ENCODE measurements around the gene CPHXL.
A peak's percentile ranks its signal among the peaks of the same experiment; 100 is the strongest.

Gene CPHXL

DNA sequence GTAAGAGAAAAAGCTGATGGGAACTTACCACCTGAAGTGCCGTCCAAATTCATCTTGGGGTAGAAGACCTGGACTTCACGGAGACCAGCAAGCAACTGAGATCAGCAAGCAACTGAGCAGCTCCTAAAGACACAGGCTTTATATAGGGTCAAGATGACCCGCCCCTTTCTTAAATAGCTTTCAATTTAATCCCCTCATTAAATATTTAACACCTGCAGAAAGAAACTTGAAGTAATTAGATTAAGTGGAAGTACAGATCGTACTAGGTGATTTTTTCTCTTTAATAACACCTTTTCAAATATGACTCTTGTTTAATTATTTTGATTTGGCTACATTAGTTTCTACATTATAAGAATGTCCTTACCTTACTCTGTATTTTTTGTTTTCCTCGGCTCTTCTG, at the start of gene CPHXL:
TSS of gene CPHXL (minus strand) at position 101 of the 400 bp plus-strand sequence. CDS start at position 53, 48 bp downstream.
- DNase-seq, result no peak

DNA sequence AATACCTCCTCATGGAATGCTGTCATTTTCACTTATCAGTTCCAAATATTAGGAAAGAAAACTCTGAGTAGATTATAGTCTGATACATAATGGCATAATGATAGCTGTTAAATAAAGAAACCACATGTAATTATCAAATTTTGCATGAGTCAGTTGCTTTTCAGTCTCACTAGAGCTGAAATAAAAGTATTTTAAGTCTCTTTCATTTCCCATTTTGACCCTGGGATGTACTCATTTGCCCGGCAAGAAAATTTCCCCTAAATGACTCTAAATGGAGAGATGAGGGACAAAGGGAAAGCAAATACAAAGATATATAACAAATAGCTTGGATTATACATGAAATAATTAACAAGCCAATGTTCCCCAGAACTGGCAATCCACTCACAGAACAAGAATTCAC, 47.9 kb upstream of the CPHXL start:
- DNase-seq, result no peak

DNA sequence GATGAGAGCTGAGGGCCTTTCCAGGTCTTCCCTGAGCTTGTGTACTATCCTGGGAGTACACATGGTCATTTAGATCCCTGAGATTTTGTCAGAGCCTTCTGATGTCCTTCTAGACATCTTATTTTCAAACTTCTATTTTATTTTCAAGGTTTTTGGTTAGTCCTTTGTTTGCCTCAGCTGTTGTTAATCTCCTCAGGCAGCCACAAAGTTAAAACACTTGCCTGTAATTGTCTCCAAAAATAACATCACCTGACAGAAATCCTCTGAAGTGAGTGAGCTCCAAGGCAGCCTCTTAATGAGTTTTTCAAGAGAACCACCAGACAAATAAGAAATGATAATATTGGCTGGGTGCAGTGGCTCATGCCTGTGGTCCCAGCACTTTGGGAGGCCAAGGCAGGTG, 43.8 kb upstream of the CPHXL start:
- no peak for DNase-seq

DNA sequence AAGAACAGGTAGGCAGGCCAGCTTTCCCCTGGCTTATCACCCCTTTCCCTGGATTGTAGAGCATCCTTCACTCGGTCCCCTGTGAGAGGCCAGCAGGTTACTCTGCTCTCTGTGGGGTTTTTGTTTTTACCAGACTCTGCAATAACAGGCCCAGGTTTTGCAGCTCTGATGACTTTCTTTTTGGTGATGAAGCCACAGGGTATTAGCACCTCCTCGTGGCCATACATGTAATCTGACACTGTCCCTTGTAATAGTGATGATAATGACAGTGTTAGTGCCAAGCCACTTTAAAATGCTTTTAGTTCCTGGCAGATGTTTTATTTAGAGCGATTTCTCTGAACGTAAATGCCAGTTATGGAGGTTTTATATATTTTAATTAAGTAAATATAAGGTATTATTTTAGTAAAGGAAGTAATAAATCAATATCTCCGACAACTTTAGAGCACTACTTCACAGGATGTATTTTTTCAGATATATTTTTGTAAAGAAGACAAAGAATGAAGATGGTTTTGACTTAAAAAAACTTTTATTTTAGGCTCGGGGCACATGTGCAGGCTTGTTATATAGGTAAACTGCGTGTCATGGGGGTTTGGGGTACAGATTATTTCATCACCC, 38.0 kb upstream of the CPHXL start:
- DNase-seq, result peak; percentile 80

DNA sequence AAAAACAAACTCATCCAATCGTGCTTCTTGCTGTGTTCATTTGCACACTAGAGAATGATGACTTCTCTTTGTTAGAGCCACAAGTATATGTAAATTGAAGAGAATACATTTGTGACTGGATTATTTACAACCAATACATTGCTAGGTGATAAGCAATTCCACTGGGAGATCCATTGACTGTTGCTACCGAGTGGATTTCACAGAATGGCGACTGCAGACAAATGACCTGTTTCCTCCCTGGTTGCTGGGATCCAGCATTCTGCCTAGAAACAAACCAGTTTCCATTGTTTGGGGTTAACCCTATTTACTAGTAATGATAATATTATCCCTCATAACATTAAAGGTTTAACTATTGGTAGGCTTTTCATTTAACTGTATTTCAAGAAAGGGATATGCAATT, 36.9 kb upstream of the CPHXL start:
- no peak for DNase-seq

DNA sequence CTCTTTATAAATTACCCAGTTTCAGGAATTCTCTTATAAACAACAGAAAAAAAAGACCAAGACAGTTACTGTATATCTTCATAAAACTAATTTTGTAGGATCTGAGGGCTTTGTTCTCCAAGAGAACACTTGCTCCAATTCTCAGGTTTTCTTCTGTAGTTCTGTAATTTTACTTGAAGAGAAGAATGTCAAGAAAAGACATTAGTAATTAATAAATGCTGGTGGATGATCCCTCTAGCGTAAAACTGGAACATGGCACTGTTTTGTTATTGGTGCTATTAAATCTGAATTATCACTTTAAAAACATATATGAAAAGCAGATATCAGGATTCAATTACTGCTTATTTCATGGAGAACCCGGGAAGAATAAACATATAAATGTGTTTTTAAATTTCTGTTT, 36.5 kb upstream of the CPHXL start:
- DNase-seq, result no peak

DNA sequence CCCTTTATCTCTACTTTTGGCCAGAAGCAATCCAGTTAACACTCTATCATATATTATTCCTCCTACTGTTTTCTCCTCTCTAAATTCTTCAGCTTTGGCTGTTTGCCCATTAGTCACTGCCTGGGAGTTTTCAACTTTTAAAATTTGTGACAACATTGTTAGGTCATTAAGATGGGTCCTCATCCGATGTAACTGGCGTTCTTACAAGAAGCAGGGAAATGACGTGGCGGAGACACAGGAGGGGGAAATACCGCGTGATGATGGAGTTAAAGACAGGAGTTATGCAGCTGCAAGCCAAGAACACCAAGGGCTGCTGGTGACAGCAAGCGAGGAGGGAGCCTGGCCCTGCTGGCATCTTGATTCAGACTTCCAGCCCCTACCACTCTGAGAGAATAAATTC, 34.8 kb upstream of the CPHXL start:
- peak; percentile 17 for DNase-seq

DNA sequence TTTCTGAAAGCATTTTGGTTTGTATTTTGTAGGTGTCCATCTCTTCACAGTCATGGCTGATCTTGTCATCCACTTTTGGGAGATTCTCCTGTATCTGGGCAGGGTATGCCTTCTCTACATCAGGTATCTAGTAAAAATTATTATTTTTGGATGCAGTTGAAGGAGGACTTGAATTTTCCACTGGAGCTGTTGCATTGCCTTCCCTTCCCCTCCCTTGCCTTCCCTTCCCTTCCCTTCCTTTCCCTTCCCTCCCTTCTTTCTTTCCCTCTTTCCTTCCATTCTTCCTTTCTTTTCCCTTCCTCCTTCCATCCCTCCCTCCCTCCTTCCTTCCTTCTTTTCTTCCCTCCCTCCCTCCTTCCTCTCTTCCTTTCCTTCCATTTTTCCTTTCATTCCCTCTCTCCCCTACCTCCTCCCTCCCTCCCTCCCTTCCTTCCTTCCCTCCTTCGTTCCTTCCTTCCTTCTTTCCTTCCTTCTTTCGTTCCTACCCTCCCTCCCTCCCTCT, 33.8 kb upstream of the CPHXL start:
- no peak for DNase-seq

DNA sequence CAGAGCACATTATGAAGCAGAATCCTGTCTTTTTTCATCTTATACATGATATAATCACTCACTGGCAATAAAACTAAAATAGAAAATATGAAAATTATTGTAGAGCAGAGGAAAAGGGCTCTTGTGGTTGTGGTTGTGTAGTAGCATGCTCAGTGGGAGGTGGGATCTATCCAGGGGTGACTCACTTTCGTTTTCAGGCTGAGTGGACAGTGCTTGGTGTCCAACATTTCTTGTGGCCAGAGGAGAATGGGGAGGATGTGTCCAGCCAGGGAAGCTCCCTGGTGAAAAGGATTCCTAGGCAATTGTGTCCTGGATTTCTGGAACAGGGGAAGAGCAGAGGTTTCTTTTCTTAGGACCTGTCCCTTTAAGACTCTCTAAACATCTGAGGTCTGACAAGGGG, 31.9 kb upstream of the CPHXL start:
- no peak for DNase-seq

DNA sequence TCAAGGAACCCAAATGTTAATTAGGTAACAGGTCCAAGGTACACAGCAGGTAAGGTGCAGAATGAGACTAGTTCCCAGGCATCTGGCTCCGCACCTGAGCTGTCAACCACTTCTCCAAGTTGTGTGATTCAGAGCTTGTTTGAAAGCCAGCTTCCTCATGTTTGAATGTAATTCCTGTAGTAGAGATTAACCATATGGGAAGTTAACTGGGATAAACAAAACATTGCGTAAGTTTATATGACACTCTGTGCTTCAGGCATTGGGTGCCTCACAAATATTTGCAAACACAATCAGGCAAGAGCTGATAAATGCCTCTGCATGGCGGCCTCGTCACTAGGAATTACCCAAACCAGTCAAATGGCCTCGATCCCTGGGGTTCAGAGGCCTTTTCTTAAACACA, 27.9 kb upstream of the CPHXL start:
- DNase-seq, result no peak

DNA sequence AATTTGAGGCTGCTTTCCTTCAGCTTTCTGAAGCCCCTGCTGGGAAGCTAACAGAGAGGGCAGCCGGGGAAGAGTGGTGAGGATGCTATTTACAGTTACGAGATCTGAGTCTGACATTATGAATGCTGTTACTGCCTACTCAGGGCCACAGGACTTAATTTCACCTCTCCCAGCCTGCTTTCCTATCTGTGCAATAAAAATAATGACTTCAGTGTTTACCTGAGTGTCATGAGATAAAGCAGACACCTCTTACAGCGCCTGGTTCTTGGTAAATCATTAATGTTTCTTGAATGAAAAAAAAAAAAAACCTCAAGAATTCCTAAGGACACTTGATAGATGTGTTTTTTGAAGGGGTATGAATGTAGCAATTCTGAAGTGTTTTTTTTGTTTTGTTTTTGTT, 24.2 kb upstream of the CPHXL start:
- no peak for DNase-seq

DNA sequence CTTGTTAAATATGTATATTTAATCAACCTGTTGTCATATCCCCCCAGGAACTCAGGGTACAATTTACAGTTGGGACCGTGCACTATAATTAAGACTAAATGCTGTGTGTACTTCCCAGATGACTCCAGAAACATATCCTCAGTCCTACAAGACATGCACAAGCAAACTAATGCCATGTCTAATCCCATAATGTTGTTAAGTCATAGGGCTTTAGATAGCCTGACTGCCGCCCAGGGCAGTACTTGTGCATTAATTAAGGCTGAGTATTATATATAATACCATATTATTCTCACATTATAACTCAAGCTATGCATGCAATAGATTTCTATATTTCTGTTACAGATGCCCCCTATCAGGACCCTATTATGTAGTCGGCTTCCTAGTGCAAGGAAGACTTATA, 20.1 kb upstream of the CPHXL start:
- no peak for DNase-seq

DNA sequence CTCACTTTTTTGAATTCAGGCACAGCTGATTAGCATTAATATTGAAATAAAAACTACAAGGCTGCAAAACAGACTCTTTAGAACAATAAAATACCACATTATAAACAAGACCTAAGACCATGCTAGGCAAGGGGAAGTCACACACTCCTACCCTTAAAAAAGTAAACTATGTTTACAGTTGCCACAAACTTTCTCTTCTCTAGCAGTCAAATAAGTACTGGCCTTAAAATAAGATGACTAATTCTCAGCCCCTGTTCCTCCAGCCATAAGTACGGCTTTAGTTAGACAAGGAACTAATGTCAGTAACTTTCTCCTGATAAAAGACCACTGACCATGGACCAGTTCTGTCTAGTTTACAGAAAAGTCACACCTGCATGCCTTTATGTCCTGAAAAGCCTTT, 19.5 kb upstream of the CPHXL start:
- no peak for DNase-seq

DNA sequence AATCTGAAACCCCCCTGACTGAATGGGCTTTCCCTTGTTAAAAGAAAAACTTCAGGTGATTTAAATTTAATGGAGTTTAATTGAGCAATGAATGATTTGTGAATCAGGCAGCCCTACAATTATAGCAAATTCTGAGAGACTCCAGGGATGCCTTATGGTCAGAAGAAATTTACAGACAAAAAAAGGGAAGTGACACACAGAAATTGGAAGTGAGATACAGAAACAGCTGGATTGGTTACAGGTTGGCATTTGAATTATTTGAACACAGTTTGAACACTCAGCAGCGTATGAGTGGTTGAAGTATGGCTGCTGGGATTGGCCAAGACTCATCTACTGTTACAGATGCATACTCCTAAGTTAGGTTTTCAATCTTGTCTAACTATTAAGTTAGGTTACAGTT, 19.0 kb upstream of the CPHXL start:
- no peak for DNase-seq

DNA sequence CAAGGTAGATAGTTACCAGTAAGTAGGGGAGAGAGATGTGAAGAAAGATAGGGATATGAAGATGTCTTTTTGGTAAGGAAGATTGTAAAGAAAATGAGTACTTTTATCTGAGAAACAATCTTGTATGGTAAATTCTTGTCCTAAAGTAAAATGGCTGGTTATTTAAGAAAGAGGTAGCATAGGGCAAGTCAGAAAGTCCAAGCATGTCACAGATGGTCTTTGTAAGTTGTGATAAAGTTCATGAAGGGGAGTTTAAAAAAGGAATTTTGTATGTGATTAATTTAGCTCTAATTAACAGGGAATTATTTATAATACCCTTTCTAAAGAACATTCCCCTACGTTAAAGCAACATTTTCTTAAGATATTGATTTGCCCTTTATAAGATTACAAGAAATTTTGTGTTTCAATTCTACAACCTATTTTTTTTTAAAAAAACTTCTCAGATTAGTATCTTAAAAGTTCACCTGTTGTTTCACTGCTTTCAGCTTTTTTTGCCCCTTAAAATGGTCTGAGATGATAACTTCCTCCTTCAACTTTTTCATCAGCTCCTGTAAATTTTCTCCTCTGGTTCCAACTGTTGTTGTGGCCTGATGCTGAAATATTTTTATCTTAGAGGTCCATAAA, 16.2 kb upstream of the CPHXL start:
- DNase-seq, result no peak

DNA sequence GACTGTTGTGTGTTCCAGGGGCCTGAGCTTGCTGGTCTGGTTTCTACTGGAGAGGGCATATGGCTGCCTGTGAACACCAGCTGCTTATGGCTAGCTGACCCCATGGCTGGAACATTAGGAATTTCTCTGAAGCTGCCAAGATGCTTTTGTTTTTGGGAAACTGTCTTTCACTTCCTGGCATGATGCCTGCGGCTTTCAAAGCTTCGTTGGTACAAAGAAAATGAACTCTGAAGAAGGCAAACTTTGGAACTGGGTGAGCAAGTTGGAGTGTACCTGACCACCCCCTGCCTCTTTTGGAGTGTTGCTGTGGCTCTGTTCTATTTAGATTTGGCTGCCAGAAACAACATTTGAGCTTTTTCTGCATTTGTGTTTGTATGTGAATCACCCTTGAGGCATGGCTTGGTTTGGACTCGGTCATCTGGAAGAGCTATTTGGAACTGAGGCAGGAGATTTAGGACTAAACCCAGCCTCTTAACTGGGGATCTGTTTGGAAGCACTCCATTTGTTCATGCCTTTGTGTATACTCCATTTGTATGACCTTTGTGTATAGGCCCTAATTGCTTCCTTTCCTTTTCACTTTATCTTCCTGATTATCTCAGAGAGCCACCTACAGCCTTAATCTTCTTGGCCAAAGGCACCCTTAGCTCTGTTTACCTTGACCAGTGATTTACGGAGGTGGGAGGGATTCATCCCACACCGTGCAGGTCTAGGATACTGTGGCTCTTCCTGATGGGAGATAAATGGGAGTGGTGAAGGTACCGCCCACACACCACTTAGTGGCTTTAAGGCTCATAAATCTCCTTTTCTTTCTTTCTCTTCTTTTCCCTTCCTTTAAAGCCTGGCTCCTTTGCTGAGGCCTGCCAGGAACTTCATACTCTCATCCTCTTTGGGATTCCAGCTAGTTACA, 7.3 kb upstream of the CPHXL start:
- no peak for DNase-seq

DNA sequence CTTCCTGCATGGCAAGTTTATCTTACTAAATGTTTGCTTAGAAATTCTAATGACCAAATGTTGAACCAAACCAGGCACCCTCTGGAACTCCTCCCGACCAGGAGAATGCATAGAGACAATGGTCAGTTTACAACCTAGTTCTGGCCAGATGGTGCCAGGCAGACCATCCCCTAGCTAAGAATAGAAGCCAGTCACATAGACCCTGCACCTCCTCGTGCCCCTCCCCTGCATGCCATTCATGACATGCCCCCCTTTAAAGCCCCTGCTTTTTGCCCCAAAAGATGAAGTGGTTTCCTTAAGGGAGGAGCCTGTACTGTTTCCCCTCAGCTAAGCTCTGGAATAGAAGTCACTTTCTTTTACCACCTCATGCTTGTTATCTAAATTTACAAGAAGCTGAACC, 6.6 kb upstream of the CPHXL start:
- DNase-seq, result no peak

DNA sequence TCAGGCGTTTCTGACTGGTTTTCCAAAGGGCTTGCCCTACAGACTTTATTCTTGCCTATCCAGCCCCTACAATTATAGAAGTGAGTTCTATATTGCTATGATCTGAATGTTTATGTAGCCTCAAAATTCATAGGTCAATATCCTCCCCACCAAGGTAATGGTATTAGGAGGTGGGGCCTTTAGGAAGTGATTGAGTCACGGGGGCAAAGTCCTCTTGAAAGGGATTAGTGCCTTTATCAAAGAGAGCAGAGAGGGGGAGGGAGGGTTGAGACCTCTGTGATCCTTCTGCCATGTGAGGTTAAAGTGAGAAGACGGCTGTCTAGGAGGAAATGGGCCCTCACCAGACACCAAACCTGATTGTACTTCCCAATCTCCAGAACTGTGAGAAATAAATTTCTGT, 931 bp upstream of the CPHXL start:
- no peak for DNase-seq

DNA sequence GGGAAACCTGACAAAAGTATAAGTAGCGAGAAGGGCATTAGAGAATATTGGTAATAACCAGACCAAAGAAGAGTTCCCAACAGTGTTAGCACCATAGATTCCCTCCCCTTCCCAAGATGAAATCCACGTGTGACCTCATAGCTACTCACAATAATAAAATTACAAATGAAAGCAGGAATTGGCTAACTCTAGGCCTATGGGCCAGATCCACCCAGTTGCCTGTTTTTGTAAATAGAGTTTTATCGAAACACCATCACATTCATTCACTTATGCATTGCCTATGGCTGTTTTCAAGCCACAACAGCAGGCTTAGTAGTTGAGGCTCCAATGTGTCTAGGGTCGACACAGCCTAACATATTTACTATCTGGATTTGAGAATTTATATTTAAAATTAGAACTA, 7.8 kb downstream of the CPHXL start:
- DNase-seq, result no peak

DNA sequence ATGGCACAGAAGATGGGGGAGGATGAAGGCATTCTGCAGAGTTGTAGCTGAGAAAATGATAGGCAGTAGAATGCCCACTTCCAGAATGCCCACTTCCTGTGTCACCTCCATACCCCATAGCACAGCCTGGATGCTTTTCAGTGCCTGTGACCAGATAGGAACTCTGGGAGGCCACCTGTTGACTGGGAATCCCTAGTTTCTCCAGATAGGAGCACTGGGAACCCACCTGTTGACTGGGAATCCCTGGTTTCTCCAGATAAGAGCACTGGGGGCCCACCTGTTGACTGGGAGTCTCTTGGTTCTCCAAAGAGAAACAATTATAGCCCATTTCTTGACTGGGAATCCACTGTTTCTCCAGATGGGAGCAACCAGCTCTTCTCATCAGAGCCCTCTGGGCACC, 11.6 kb downstream of the CPHXL start:
- DNase-seq, result no peak

DNA sequence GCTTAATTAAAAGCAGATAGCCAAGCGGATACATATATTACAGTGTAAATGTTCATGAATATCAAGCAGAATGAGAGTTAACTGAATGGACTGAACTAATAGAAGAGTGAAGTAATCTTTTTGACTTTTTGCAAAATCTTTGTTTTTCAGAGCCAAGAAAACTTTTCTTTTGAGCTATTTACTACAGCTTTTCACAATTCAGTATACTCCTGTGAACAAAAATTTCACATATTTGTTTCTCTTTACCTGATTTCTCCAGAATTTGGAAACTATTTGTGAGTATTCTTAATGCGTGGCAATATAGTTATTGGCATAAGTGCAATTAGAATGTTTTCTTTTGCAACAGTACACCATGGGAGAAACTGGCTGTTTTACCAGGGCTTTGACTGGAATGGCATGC, 15.9 kb downstream of the CPHXL start:
- DNase-seq, result no peak

DNA sequence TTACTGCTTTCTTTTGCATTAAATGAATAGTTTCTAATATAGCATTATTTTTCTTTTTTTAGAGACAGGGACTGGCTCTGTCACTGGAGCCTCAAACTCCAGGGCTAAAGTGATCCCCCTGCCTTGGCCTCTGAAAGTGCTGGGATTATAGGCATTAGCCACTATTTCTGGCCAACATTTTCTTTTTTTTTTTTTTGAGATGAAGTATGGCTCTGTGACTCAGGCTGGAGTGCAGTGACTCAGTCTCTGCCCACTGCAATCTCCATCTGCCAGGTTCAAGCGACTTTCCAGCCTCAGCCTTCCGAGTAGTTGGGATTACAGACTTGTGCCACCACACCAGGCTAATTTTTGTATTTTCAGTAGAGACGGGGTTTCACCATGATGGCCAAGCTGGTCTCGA, 23.0 kb downstream of the CPHXL start:
- DNase-seq, result no peak

DNA sequence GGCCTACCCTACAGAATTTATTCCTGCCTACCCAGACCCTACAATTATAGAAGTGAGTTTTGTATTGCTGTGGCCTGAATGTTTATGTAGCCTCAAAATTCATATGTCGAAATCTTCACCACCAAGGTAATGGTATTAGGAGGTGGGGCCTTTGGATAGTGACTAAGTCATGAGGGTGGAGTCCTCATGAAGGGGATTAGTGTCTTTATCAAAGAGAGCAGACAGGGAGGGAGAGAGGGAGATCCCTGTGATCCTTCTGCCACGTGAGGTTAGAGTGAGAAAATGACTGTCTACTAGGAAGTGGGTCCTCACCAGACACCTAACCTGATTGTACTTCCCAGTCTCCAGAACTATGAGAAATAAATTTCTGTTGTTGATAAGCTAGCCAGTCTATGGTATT, 24.0 kb downstream of the CPHXL start:
- no peak for DNase-seq

DNA sequence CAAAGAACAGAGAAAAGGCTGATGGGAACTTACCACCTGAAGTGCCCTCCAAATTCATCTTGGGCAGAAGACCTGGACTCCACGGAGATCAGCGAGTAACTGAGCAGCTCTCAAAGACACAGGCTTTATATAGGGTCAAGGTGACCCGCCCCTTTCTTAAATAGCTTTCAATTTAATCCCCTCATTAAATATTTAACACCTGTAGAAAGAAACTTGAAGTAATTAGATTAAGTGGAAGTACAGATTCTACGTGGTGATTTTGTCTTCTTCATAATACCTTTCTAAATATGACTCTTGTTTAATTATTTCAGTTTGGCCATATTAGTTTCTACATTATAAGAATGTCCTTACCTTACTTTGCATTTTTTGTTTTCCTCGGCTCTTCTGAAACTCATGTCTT, 24.9 kb downstream of the CPHXL start, which contains the start of gene DUXB:
TSS of gene DUXB (minus strand) at position 101 of the 400 bp plus-strand sequence. CDS start at position 58, 43 bp downstream.
- no peak for DNase-seq

Data from CD4-positive, alpha-beta T cell treated with Interleukin-10 for 1 hour (primary cell).